ENCODE results near the gene FOXM1.

Gene FOXM1

DNA sequence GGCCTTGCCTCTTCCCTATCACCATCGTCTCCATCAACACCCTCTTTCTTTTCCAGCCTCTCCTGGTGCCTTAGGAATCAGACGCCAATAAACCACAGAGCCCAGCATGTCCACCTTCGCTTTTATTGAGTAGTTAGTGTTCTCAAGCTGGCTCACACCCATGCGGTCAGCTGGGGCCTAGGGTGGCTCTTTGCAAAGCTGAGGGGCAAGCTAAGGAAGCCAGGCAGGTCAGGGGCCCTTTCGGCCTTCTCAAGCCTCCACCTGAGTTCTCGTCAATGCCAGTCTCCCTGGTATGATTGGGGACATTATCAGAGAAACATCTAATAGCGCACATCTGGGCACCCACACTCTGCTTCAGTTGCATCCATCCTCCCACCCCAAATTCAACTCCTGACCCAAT is 19.4 kb downstream of the FOXM1 start:
- H3K27me3 ChIP-seq (ENCODE audit: insufficient read depth, low read length), result no peaks in the 10 kb centered on the region
- H3K79me2 ChIP-seq (ENCODE audit: control insufficient read depth, insufficient read depth, low read length, unreplicated experiment), result no peaks in the 10 kb centered on the region
- no peak overlapping the region for H3K4me3 ChIP-seq (ENCODE audit: low read depth, low read length)
- no peak overlapping the region for H2AFZ ChIP-seq (ENCODE audit: low read length, unreplicated experiment)
- no peaks in the 10 kb centered on the region for H3K4me1 ChIP-seq (ENCODE audit: control insufficient read depth, insufficient read depth, low read length, unreplicated experiment)
- H3K27ac ChIP-seq (ENCODE audit: low read depth, low read length), result no peak overlapping the region
- H3K36me3 ChIP-seq (ENCODE audit: insufficient read depth, low read length), result no peaks in the 10 kb centered on the region

DNA sequence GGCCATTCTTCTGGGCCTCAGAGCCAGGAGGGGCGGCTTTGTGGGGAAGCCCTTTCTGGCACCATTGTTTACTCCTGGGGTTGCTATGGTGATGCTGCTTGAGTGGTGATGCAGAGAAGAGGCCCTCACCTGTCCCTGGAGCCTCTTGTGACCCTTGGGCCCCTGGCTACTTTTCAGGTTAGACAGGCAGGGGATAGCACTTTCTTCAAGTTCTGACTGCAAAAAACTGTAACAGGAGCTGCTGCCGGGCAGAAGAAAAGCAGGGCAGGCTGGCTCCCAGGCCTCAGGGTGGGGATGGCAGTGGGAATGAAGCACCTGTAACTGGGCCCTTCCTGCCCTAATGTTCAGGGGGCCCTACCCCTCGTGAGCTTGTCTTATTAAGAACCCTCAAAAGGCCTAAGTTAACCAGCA is 19.9 kb downstream of the FOXM1 start, which contains the start of gene TEX52:
Gene TEX52 (minus strand): TSS at position 19 of the 411 bp plus-strand sequence. CDS start 13 bp downstream, at position 6.
- Histone ChIP-seq H3K79me2 (ENCODE audit: control insufficient read depth, insufficient read depth, low read length, unreplicated experiment) (no peaks in the 10 kb centered on the region), H3K4me1 (ENCODE audit: control insufficient read depth, insufficient read depth, low read length, unreplicated experiment) (no peaks in the 10 kb centered on the region), H2AFZ (ENCODE audit: low read length, unreplicated experiment) (no peak within 1 kb of the TSS), H3K27me3 (ENCODE audit: insufficient read depth, low read length) (no peaks in the 10 kb centered on the region), H3K27ac (ENCODE audit: low read depth, low read length) (no peak within 1 kb of the TSS), H3K4me3 (ENCODE audit: low read depth, low read length) (no peak within 1 kb of the TSS), H3K36me3 (ENCODE audit: insufficient read depth, low read length) (no peaks in the 10 kb centered on the region)

DNA sequence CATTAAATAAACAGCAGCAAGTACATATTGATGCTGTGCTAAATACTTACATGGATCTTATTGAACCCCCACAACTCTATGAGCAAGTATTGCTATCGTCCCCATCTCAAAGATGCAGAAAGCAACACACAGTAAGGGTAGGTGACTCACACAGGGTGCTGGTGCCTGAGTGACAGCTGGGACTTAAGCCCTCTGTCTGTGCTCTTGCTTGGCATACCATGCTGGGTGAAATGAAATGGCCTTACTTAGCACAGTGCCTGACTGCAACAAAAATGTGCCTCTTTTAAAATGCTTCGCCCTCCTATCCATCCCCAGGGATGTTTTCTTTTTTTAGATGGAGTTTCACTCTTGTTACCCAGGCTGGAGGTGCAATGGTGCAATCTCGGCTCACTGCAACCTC is 20.9 kb downstream of the FOXM1 start:
- Histone ChIP-seq H3K79me2 (ENCODE audit: control insufficient read depth, insufficient read depth, low read length, unreplicated experiment) (no peaks in the 10 kb centered on the region), H3K4me1 (ENCODE audit: control insufficient read depth, insufficient read depth, low read length, unreplicated experiment) (no peaks in the 10 kb centered on the region), H3K4me3 (ENCODE audit: low read depth, low read length) (no peak overlapping the region), H3K27ac (ENCODE audit: low read depth, low read length) (no peak overlapping the region), H3K36me3 (ENCODE audit: insufficient read depth, low read length) (no peaks in the 10 kb centered on the region), H3K27me3 (ENCODE audit: insufficient read depth, low read length) (no peaks in the 10 kb centered on the region), H2AFZ (ENCODE audit: low read length, unreplicated experiment) (no peak overlapping the region)

DNA sequence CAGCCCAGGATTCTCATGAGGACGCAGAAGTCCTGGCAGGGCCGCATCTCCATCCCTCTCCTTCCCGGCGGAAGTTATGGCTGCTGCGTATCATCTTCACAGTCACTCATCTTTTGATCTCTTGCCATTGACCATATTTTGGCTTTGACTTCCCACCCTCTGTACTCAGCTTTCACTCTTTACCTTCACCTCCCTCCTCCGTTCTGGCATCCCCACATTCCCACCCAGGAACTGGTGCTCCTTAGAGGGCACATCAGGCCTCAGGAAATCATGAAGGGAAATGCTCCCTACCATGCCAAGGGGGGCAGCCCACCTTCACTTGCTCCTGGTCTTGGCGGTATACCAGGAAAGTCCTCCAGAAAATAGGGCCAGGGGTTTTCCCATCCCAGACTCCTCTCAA is 21.4 kb downstream of the FOXM1 start:
- H3K36me3 ChIP-seq (ENCODE audit: insufficient read depth, low read length), result no peaks in the 10 kb centered on the region
- H2AFZ ChIP-seq (ENCODE audit: low read length, unreplicated experiment), result no peak overlapping the region
- no peak overlapping the region for H3K4me3 ChIP-seq (ENCODE audit: low read depth, low read length)
- no peak overlapping the region for H3K27ac ChIP-seq (ENCODE audit: low read depth, low read length)
- no peaks in the 10 kb centered on the region for H3K79me2 ChIP-seq (ENCODE audit: control insufficient read depth, insufficient read depth, low read length, unreplicated experiment)
- H3K4me1 ChIP-seq (ENCODE audit: control insufficient read depth, insufficient read depth, low read length, unreplicated experiment), result no peaks in the 10 kb centered on the region
- no peaks in the 10 kb centered on the region for H3K27me3 ChIP-seq (ENCODE audit: insufficient read depth, low read length)

DNA sequence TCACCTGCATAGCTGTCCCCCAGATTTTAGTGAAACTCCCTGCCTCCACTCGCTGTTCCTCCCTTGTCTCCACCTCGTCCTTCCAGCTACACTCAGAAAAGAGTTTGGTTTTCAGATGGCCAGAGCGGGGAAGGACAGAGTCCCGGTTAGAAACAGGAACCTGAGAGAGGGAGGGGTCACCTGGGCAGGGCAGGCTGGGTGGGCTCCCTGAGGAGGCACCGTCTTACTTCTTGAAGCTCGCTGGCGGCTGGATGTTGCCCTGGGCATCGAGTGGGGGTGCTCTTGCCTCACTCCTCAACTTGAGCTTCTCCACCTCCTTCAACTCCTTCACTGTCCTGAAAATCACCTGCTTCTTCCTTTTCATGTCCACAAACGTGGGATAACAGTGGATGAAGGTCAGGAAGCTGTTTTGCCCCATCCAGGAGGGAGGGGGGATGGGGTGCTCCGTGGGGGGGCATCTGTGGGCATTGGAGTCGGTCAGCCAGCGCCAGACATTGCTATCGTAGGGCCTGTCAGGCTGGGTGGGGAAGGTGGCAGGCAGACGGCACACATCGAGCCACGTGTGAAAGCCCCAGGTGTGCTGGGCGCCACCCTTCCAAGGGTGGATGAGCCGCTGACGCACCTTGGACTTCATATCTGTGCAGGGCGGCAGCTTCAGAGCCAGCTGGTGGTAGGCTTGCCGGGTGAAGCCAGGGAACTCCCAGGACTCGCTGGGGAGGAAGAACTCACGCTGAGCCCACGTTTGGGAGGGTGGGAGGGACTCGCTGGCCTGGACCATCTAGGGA is 22.1 kb downstream of the FOXM1 start:
- no peaks in the 10 kb centered on the region for H3K27me3 ChIP-seq (ENCODE audit: insufficient read depth, low read length)
- no peak overlapping the region for H3K27ac ChIP-seq (ENCODE audit: low read depth, low read length)
- peaks cover 1% of the 10 kb centered on the region for H3K4me1 ChIP-seq (ENCODE audit: control insufficient read depth, insufficient read depth, low read length, unreplicated experiment)
- H3K4me3 ChIP-seq (ENCODE audit: low read depth, low read length), result no peak overlapping the region
- no peaks in the 10 kb centered on the region for H3K36me3 ChIP-seq (ENCODE audit: insufficient read depth, low read length)
- no peak overlapping the region for H2AFZ ChIP-seq (ENCODE audit: low read length, unreplicated experiment)
- H3K79me2 ChIP-seq (ENCODE audit: control insufficient read depth, insufficient read depth, low read length, unreplicated experiment), result no peaks in the 10 kb centered on the region

DNA sequence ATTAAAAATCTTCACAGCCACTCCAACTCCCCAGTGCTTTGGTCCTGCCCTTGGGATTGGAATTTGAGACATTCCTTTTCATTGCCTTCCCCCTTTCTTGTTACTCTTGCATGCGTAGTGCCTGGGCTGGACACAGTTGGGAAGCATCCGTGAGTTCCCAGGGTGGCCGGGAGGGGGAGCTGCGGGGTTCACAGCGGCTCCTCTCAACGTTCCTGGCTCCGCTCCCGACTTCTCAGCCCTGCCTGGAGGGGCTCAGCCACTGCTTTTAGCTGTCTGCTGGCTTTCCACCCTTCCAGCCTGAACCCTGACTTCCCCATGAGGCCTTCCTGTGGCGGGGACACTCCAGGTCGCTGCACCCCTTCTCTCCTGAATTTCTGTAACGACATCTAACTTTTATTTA is 23.3 kb downstream of the FOXM1 start:
- H2AFZ ChIP-seq (ENCODE audit: low read length, unreplicated experiment), result no peak overlapping the region
- H3K36me3 ChIP-seq (ENCODE audit: insufficient read depth, low read length), result no peaks in the 10 kb centered on the region
- H3K27me3 ChIP-seq (ENCODE audit: insufficient read depth, low read length), result no peaks in the 10 kb centered on the region
- no peaks in the 10 kb centered on the region for H3K79me2 ChIP-seq (ENCODE audit: control insufficient read depth, insufficient read depth, low read length, unreplicated experiment)
- peaks cover 8% of the 10 kb centered on the region for H3K4me1 ChIP-seq (ENCODE audit: control insufficient read depth, insufficient read depth, low read length, unreplicated experiment)
- no peak overlapping the region for H3K27ac ChIP-seq (ENCODE audit: low read depth, low read length)
- no peak overlapping the region for H3K4me3 ChIP-seq (ENCODE audit: low read depth, low read length)

DNA sequence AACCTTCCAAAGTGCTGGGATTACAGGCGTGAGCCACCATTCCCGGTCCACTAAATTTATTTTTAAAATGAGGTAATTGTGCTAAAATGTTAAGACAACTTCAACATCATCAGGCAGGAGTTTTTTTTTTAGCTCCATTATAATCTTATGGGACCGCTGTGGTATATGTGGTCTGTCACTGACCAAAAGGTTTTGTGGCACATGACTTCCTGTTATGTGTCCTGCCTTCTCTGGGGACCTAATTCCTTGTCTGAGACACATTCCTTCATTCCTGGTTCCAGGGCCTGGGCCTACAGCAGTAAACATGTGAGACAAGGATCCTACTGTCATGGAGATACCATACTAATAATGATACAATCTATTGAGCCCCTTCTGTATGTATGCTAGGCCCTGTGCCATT is 25.0 kb downstream of the FOXM1 start:
- H3K36me3 ChIP-seq (ENCODE audit: insufficient read depth, low read length), result no peaks in the 10 kb centered on the region
- H3K27ac ChIP-seq (ENCODE audit: low read depth, low read length), result no peak overlapping the region
- no peak overlapping the region for H3K4me3 ChIP-seq (ENCODE audit: low read depth, low read length)
- peaks cover 8% of the 10 kb centered on the region for H3K4me1 ChIP-seq (ENCODE audit: control insufficient read depth, insufficient read depth, low read length, unreplicated experiment)
- H3K79me2 ChIP-seq (ENCODE audit: control insufficient read depth, insufficient read depth, low read length, unreplicated experiment), result no peaks in the 10 kb centered on the region
- no peaks in the 10 kb centered on the region for H3K27me3 ChIP-seq (ENCODE audit: insufficient read depth, low read length)
- H2AFZ ChIP-seq (ENCODE audit: low read length, unreplicated experiment), result no peak overlapping the region

DNA sequence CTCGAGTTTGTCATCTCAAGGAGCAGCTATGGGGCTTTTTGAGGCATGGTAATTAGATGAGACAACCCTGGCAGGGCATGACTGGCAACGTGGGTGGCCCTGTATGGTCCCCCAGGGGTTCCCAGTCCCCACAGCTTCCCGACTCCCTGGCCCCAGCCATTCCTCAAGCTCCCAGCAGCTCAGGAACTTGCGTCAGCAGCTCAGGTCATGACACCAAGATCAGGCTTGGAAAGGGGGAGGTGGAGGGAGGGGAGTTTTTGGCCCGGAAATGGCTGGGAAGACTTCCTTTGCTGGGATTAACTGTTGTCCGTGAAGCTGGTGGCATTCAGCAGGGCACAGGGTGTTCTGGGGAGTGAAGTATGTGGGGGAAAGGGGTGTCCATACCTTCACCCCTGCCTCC is 31.7 kb downstream of the FOXM1 start:
- Histone ChIP-seq H3K27ac (ENCODE audit: low read depth, low read length) (peak overlapping the region; percentile 16; the same call in 1 of the 2 replicates), H3K4me3 (ENCODE audit: low read depth, low read length) (no peak overlapping the region), H2AFZ (ENCODE audit: low read length, unreplicated experiment) (peak overlapping the region; percentile 32), H3K4me1 (ENCODE audit: control insufficient read depth, insufficient read depth, low read length, unreplicated experiment) (peaks cover 19% of the 10 kb centered on the region), H3K27me3 (ENCODE audit: insufficient read depth, low read length) (no peaks in the 10 kb centered on the region), H3K79me2 (ENCODE audit: control insufficient read depth, insufficient read depth, low read length, unreplicated experiment) (no peaks in the 10 kb centered on the region), H3K36me3 (ENCODE audit: insufficient read depth, low read length) (no peaks in the 10 kb centered on the region)

DNA sequence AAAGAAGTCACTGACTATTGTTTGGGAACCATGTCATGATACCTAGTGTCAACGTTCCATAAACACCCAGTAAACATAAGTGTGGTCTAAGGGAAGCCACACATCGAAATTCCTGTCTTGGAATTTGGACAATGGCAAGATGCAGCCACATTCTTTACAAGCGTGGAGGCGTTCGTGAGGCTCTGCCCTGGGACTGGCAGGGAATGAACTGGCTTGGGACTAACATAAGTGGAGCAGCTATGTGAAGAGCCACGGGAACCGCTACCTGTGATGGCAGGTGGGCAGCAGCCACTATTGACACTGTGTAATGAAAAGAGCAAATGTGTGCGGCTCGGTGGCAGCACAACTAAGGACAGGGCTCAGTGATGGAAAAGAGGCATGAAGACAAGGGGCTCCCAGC is 32.2 kb downstream of the FOXM1 start:
- Histone ChIP-seq H3K27ac (ENCODE audit: low read depth, low read length) (no peak overlapping the region), H3K4me1 (ENCODE audit: control insufficient read depth, insufficient read depth, low read length, unreplicated experiment) (peaks cover 17% of the 10 kb centered on the region), H3K79me2 (ENCODE audit: control insufficient read depth, insufficient read depth, low read length, unreplicated experiment) (no peaks in the 10 kb centered on the region), H2AFZ (ENCODE audit: low read length, unreplicated experiment) (no peak overlapping the region), H3K27me3 (ENCODE audit: insufficient read depth, low read length) (no peaks in the 10 kb centered on the region), H3K4me3 (ENCODE audit: low read depth, low read length) (no peak overlapping the region), H3K36me3 (ENCODE audit: insufficient read depth, low read length) (no peaks in the 10 kb centered on the region)

DNA sequence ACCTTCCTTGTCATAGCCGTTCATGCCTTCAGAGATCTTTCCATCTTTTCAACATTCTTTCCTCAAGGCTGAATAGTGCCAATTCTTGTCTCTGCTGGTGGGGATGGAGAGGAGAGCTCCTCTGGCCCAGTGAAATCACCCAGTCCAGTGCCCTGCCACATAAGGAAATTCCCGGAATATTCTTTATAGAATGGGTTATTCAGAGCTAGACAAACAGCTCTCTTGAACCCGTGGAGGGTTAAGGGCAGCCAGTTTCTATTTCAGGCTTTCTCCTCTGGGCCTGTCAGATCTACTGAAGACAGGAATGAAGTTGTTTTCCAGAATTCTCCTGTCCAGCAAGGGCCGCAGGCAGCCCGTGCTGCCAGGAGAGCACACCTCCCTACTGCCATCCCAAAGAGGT is 34.0 kb downstream of the FOXM1 start:
- no peaks in the 10 kb centered on the region for H3K79me2 ChIP-seq (ENCODE audit: control insufficient read depth, insufficient read depth, low read length, unreplicated experiment)
- no peak overlapping the region for H3K4me3 ChIP-seq (ENCODE audit: low read depth, low read length)
- H3K4me1 ChIP-seq (ENCODE audit: control insufficient read depth, insufficient read depth, low read length, unreplicated experiment), result peaks cover 11% of the 10 kb centered on the region
- no peaks in the 10 kb centered on the region for H3K36me3 ChIP-seq (ENCODE audit: insufficient read depth, low read length)
- no peak overlapping the region for H2AFZ ChIP-seq (ENCODE audit: low read length, unreplicated experiment)
- no peaks in the 10 kb centered on the region for H3K27me3 ChIP-seq (ENCODE audit: insufficient read depth, low read length)
- H3K27ac ChIP-seq (ENCODE audit: low read depth, low read length), result no peak overlapping the region

DNA sequence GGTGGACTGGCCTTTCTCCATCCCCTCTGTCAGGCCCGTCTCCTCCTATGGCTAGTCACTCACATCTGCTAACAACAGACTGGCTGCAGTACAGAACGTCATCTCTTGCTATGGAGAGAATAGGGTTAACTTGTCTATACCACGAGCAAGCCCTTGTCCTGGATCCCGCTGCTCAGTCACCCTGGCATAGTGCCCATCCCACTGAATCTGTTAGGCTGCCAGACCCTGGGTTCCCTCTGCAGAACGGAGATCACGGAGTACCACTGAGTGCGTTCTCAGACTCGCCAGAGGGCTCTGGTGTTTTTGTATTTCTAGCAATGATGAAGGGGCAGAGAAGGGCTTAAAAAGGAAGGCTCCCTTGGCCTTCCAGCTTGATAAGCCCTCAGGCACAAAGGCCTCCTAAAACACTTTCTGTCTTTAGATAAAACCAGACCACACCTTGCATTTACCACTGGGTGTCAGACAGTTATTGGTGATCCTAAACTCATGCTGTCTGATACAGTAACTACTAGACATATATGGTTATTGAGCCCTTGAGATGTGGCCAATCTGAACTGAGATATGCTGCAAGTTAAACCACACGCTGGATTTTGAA is 35.8 kb downstream of the FOXM1 start:
- Histone ChIP-seq H3K36me3 (ENCODE audit: insufficient read depth, low read length) (no peaks in the 10 kb centered on the region), H3K4me3 (ENCODE audit: low read depth, low read length) (no peak overlapping the region), H2AFZ (ENCODE audit: low read length, unreplicated experiment) (no peak overlapping the region), H3K79me2 (ENCODE audit: control insufficient read depth, insufficient read depth, low read length, unreplicated experiment) (no peaks in the 10 kb centered on the region), H3K27ac (ENCODE audit: low read depth, low read length) (no peak overlapping the region), H3K4me1 (ENCODE audit: control insufficient read depth, insufficient read depth, low read length, unreplicated experiment) (peaks cover 11% of the 10 kb centered on the region), H3K27me3 (ENCODE audit: insufficient read depth, low read length) (no peaks in the 10 kb centered on the region)

All from ACC112 (cell line).